HG02885 (cell line): ENCODE measurements around the gene SS18.

Experiments used
- ATAC-seq: cut with Tn5 transposase; IDR thresholded peaks from one replicate; pipeline ENCODE4 v1.9.1; 2021; ENCODE audit warnings: mild to moderate bottlenecking; ENCODE audit not compliant: unreplicated experiment, poor library complexity

Gene SS18

GRCh38 chr18:26074246-26074645, 16.2 kb downstream of the SS18 start:
- no peak for ATAC-seq

GRCh38 chr18:26073758-26074157, 16.7 kb downstream of the SS18 start:
- no peak for ATAC-seq

- ATAC-seq, result no peak
Observed at GRCh38 chr18:26071725-26072124, 18.7 kb downstream of the SS18 start.

- no peak for ATAC-seq
Observed at GRCh38 chr18:26071020-26071419, 19.4 kb downstream of the SS18 start.

- no peak for ATAC-seq
Observed at GRCh38 chr18:26059357-26059756, 31.1 kb downstream of the SS18 start.

GRCh38 chr18:26057344-26057773, 33.1 kb downstream of the SS18 start:
- no peak for ATAC-seq

GRCh38 chr18:26056291-26056690, 34.1 kb downstream of the SS18 start:
- ATAC-seq, result no peak

GRCh38 chr18:26052505-26052904, 37.9 kb downstream of the SS18 start:
- ATAC-seq, result no peak

GRCh38 chr18:26051843-26052242, 38.6 kb downstream of the SS18 start:
- ATAC-seq, result no peak

GRCh38 chr18:26046419-26047077, 43.9 kb downstream of the SS18 start:
- no peak for ATAC-seq

GRCh38 chr18:26044807-26045206, 45.6 kb downstream of the SS18 start:
- ATAC-seq, result no peak

GRCh38 chr18:26040051-26040656, 50.3 kb downstream of the SS18 start:
- no peak for ATAC-seq

GRCh38 chr18:26039203-26039602, 51.2 kb downstream of the SS18 start:
- no peak for ATAC-seq

- ATAC-seq, result no peak
Observed at GRCh38 chr18:26036635-26037034, 53.8 kb downstream of the SS18 start.

GRCh38 chr18:26034850-26035497, 55.4 kb downstream of the SS18 start:
- no peak for ATAC-seq

GRCh38 chr18:26022585-26022984, 67.8 kb downstream of the SS18 start:
- no peak for ATAC-seq

GRCh38 chr18:26021061-26021754, 69.2 kb downstream of the SS18 start:
- no peak for ATAC-seq

GRCh38 chr18:26017929-26018328, 72.5 kb downstream of the SS18 start:
- ATAC-seq, result peak; percentile 52

GRCh38 chr18:26014462-26014861, 76.0 kb downstream of the SS18 start:
- ATAC-seq, result no peak

- ATAC-seq, result no peak
Observed at GRCh38 chr18:26008619-26009018, 81.8 kb downstream of the SS18 start.

- no peak for ATAC-seq
Observed at GRCh38 chr18:26008096-26008495, 82.3 kb downstream of the SS18 start.
